Natural killer cell (primary cell): ENCODE results near the gene ABHD2. TPM values are rescaled to one million over a fixed set of nuclear protein-coding genes. Genes with fewer than 3 reads are reported as not detected.

Experiments used
- ATAC-seq, 3 donors: fragments of 150-1000 bp in 2 of 3; fragments of 200-7000 bp in 1 of 3; cut with Tn5 transposase; 1 replicate in 1 of 3; 2 replicates in 2 of 3; pipeline ENCODE4 v1.10.0; 2021; ENCODE audit warnings: mild to moderate bottlenecking in 2 of 3, moderate library complexity in 2 of 3
- DNase-seq, 2 donors: peaks; one replicate each; pipeline versions ENCODE4 v3.0.0 to v3.0.0-alpha.2; 2013 to 2021; ENCODE audit warnings: mixed read lengths in 1 of 2
- H3K27ac ChIP-seq: one replicate; pipeline ENCODE4 v1.5.1; 2013; ENCODE audit warnings: mild to moderate bottlenecking, low read length
- H3K27me3 ChIP-seq: one replicate; pipeline ENCODE4 v1.6.1; 2013; ENCODE audit warnings: low read length; ENCODE audit not compliant: control insufficient read depth, insufficient read depth
- H3K36me3 ChIP-seq: one replicate; pipeline ENCODE4 v1.6.1; 2013; ENCODE audit warnings: low read length; ENCODE audit not compliant: control insufficient read depth, insufficient read depth
- H3K4me1 ChIP-seq: one replicate; pipeline ENCODE4 v1.6.1; 2013; ENCODE audit warnings: low read length; ENCODE audit not compliant: control insufficient read depth, insufficient read depth
- H3K4me3 ChIP-seq: one replicate; pipeline ENCODE4 v1.5.1; 2013; ENCODE audit warnings: low read length
- H3K9me3 ChIP-seq: one replicate; pipeline ENCODE4 v1.6.1; 2013; ENCODE audit warnings: low read length; ENCODE audit not compliant: control insufficient read depth, insufficient read depth
- H3K27ac Mint-ChIP-seq, 2 donors: one replicate each; pipeline ENCODE4 v1.8.0; 2022; ENCODE audit warnings: mild to moderate bottlenecking in 2 of 2, mixed read lengths in 2 of 2, moderate library complexity in 1 of 2
- H3K27me3 Mint-ChIP-seq, 2 donors: one replicate each; pipeline ENCODE4 v1.8.0; 2022; ENCODE audit warnings: low read depth in 2 of 2, mixed read lengths in 2 of 2
- H3K36me3 Mint-ChIP-seq: one replicate; pipeline ENCODE4 v1.8.0; 2022; ENCODE audit warnings: mixed read lengths
- H3K4me1 Mint-ChIP-seq, 2 donors: one replicate each; pipeline ENCODE4 v1.8.0; 2022; ENCODE audit warnings: mixed read lengths in 2 of 2
- H3K4me3 Mint-ChIP-seq: one replicate; pipeline ENCODE4 v1.8.0; 2022; ENCODE audit warnings: mild to moderate bottlenecking, moderate library complexity, mixed read lengths
- H3K9me3 Mint-ChIP-seq, 2 donors: one replicate each; pipeline ENCODE4 v1.8.0; 2022; ENCODE audit warnings: mixed read lengths in 2 of 2
- CTCF ChIP-seq: fragments of 200-600 bp; IDR thresholded peaks from one replicate; pipeline ENCODE4 v1.8.0; 2022; ENCODE audit warnings: antibody characterized with exemption
- WGBS: methylation state at CpG from one replicate; pipeline ENCODE4 v1.1.7; 2013; ENCODE audit warnings: missing lambda C conversion rate; ENCODE audit not compliant: insufficient coverage; 5-methylcytosine and 5-hydroxymethylcytosine counted together
- intact Hi-C: fragments of 100-400 bp; cut with micrococcal nuclease; formaldehyde crosslinking; loops from one replicate; pipeline ENCODE4 v1.14.2; 2022
- total RNA-seq, 4 donors: library from RNA; stranded (reverse); fragments of 120-200 nt in 1 of 4; gene quantifications; one replicate each; pipeline versions ENCODE4 v1.2.3 to v1.2.4, GENCODE V29; 2013 to 2022

ABHD2 gene
- total RNA-seq, 3 donors from 2014 or later (not counting 1 experiment from before 2014, with no cell fraction given) = 187 to 236 (median 191) TPM

- peaks cover 16% of the 10 kb centered on the region for H3K36me3 Mint-ChIP-seq
- H3K4me1 ChIP-seq = peaks cover 31% of the 10 kb centered on the region
- DNase-seq (peak in 1 of 2 donors; percentile 20), ATAC-seq (peak; percentile 70 to 83 (median 75))
- no peak overlapping the region for H3K4me3 ChIP-seq
- TF ChIP-seq CTCF = no peak
- peaks cover 66 to 68% of the 10 kb centered on the region in 2 donors for H3K4me1 Mint-ChIP-seq
- peak overlapping the region; percentile 29 for H3K4me3 Mint-ChIP-seq
- intact Hi-C loops = loop anchor here (2.0 kb wide), 1 partner anchor 22 kb away; no protein-coding TSS in a partner anchor
- peak overlapping the region; percentile 81 to 85 for H3K27ac Mint-ChIP-seq
- no peaks in the 10 kb centered on the region for H3K27me3 ChIP-seq
- no peaks in the 10 kb centered on the region for H3K27me3 Mint-ChIP-seq
- WGBS = no CpG with 5 or more reads among the region's 1 CpG
- H3K9me3 Mint-ChIP-seq = no peaks in the 10 kb centered on the region
- peak overlapping the region; percentile 32 for H3K27ac ChIP-seq
- no peaks in the 10 kb centered on the region for H3K9me3 ChIP-seq
- peaks cover 27% of the 10 kb centered on the region for H3K36me3 ChIP-seq
These were observed 24.2 kb downstream of the ABHD2 start for GRCh38 chr15:89112341-89112971.

GRCh38 chr15:89113296-89114024 is 25.2 kb downstream of the ABHD2 start:
- Mint-ChIP-seq H3K4me1 (peaks cover 60 to 62% of the 10 kb centered on the region in 2 donors), H3K9me3 (no peaks in the 10 kb centered on the region), H3K36me3 (peaks cover 21% of the 10 kb centered on the region), H3K27me3 (no peaks in the 10 kb centered on the region), H3K27ac (peak overlapping the region; percentile 81 to 85), H3K4me3 (no peak overlapping the region)
- H3K4me3 ChIP-seq = no peak overlapping the region
- peaks cover 25% of the 10 kb centered on the region for H3K4me1 ChIP-seq
- no peaks in the 10 kb centered on the region for H3K9me3 ChIP-seq
- intact Hi-C loops = loop anchor here (2.0 kb wide), 1 partner anchor 23 kb away; no protein-coding TSS in a partner anchor
- DNase-seq (no peak), ATAC-seq (no peak)
- peaks cover 33% of the 10 kb centered on the region for H3K36me3 ChIP-seq
- TF ChIP-seq CTCF = no peak
- no peaks in the 10 kb centered on the region for H3K27me3 ChIP-seq
- no peak overlapping the region for H3K27ac ChIP-seq
- WGBS = 90% methylated on average over 6 of the region's 7 CpGs

GRCh38 chr15:89114990-89115389 is 26.7 kb downstream of the ABHD2 start:
- ATAC-seq (no peak), DNase-seq (no peak)
- Histone ChIP-seq H3K4me3 (no peak overlapping the region), H3K9me3 (no peaks in the 10 kb centered on the region), H3K27ac (no peak overlapping the region), H3K36me3 (peaks cover 48% of the 10 kb centered on the region), H3K27me3 (no peaks in the 10 kb centered on the region), H3K4me1 (peaks cover 19% of the 10 kb centered on the region)
- intact Hi-C loops = no loop called here
- Mint-ChIP-seq H3K4me1 (peaks cover 56 to 62% of the 10 kb centered on the region in 2 donors), H3K27ac (peak overlapping the region in 1 of 2 donors; percentile 22), H3K36me3 (peaks cover 28% of the 10 kb centered on the region), H3K27me3 (no peaks in the 10 kb centered on the region), H3K4me3 (no peak overlapping the region), H3K9me3 (no peaks in the 10 kb centered on the region)
- 95% methylated on average over 3 of the region's 3 CpGs for WGBS
- TF ChIP-seq CTCF = no peak
